HG03342 (cell line): ENCODE data around the gene SPIB.
"Not testable (repeated sequence)": the region's sequence is repeated elsewhere in the genome, so short reads cannot be mapped to it uniquely, and the experiment has no call there.

Source experiments
- ATAC-seq: cut with Tn5 transposase; IDR thresholded peaks from one replicate; pipeline ENCODE4 v1.9.1; 2021; ENCODE audit warnings: mild to moderate bottlenecking, moderate library complexity; ENCODE audit not compliant: unreplicated experiment

SPIB gene

DNA sequence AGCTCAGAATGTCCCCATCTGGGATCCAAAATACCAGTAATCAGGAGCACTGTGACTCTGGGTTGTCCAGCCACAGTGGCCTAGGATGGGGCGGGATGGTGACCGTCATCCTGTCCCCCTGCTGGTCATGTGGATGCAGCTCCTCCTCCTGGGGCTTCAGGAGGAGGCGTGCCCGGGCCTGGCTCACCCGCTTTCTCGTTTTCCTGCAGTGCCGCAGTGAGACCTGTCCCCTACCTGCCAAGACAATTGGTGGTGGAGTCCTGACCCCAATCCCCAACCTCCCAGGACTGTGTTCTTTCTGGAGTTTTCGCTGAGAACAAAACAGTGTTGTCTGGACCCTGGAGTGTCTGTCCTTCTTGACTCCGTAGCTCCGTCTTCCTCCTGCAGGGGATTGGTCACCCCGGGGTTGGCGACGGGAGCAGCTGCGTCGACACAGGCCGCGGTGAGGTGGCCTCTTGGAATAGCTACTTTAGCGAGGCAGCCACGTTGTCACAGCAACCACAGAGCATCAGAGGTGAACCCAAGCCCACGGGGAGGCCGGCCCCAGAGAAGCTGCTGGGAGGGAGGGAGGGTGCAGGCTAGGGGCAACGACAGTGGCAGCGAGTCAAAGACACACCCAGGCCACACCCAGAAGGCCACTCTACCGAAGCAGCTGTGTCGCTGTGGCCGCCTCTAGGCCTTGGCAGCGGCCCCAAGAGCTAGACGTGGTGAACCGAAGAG lies 47.4 kb downstream of the SPIB start:
- no peak for ATAC-seq

DNA sequence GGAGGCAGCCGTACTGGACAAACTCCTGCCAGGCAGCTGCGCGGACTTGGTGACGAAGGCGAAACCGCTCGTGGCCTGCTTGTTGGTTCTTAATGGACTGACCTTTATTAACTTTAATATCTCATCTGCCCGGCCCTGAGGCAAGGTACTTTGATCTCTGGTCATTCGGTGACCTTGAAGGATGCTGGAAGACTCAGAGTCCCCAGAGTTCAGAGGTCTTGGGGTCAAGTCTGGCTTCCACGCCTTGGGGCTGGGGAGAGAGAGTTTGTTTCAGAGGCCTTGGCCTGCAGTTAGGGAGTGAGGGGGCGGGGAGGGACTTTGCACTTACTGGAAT lies 47.9 kb downstream of the SPIB start:
- no peak for ATAC-seq

DNA sequence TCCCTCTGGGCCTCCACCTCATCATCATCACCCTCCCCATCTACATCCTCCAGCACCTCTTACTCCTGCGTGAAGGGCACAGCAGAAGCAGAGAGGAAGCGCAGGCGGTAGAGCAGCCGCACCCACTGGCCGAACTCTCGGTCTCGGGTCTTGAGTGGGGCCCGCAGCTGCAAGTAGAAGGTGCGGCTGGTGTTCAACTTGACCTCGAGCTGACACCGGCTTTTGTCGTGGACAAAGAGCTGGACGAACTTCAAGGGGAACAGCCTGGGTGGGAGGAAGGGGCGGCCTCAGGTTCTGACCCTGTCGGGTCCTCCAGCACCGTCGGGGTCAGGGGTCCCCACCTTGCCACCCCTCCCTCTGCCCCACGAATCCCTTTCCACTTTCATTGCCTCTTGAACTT lies 48.8 kb downstream of the SPIB start:
- ATAC-seq: no peak

DNA sequence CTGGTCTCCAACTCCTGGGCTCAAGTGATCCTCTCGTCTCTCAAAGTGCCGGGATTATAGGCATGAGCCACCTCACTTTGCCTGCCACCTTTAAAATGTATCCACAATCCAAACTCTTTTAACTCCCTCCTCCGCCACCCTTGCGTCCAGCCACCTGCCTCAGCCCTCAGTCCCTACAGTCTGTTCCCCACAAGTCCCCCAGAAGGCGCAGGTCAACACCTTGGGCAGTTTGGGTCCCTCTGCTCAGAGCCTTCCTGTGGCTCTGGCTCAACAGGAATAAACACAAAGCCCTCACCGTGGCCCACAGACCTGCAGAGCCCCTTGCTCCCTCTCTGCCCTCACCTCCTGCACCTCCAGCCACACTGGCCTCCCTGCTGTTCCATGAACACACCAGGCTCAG lies 50.1 kb downstream of the SPIB start:
- ATAC-seq: no peak

DNA sequence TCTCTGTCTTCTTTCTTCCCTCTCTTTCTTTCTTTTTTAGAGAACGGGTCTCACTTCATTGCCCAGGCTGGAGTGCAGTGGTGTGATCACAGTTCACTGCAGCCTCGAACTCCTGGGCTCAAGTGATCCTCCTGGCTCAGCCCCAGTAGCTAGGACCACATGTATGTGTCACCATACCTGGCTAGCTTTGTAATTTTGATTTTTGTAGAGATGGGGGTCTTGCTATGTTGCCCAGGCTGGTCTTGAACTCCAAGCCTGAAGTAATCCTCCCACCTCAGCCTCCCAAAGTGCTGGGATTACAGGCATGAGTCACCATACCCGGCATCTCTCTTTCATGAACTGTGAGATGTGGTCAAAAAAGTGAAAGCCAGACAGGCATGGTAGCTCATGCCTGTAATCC lies 54.6 kb downstream of the SPIB start:
- ATAC-seq: not testable (repeated sequence)

DNA sequence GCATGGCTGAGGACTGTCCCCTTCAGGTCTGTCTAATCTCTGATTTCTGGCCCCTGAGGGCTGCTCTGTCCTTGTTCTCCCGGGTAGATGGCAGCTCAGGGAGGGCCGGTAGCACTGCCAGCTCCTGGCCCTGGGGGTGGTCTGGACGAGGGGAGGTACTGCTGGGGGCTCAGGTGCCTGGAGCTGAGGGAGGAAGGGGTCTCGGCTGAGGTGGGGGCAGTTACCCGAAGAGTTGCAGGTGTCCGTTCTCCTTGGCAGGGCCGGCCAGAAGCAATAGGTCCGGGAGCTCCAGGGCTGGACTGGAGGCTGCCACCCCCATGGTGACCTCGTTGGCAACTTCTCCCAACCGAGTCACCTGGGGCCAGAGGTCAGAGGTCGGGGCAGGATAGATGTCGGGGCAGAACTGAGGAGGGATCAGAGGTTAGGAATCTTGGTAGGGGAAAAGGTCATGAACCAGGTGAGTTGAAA lies 56.4 kb downstream of the SPIB start:
- ATAC-seq: no peak

DNA sequence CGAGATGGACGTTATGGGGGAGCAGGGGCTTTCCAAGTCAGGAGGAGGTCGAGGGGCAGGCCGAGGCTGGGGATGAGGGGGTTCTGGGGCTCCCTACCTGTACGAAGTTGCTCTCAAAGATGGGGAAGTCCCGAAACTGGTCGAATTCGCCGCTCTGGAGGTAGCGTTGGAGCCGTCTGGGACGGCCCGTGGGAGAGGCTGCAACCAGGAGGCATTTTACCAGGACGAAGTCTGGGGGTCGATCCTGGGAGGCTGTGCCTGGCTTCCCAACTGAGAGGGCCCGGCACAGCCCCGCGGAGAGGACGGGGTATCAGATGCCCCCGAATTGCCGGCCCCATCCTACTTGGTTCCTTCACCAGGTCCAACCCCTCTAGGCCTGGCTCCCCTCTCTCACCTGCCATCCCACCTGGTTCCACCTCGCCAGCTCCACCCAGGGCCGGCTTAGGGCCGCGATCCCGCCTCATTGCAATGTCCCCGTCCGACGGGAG lies 57.0 kb downstream of the SPIB start:
- peak; percentile 8 for ATAC-seq

DNA sequence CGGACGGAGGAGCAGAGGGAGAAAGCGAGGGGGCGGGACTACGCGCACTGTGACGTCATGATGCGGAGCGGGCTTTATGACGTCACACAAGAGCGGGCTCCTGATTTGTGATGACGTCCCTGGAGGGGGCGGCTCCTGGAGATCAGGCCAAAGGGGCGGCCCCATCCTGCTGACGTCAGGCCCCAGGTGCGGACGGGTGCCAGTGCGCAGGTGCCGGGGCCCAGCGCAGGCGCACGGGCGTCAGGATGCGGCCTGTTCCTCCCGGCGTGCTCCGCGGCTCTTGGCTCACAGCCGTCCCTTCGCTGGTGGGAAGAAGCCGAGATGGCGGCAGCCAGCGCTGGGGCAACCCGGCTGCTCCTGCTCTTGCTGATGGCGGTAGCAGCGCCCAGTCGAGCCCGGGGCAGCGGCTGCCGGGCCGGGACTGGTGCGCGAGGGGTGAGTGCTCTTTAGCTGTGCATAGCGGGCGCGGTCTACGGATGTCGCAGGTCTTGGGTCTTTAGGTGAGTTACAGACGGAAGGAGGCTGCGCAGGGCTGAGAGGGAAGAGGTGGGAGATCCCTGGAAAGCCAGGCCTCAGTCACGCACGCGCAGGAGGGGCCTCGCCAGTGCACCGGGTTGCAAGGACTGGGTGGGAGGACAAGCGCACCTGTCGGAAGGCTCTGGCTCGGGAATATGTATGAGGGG lies 57.6 kb downstream of the SPIB start, which contains the start of the genes EMC10 and GARIN5A:
EMC10 (plus strand) TSS at position 284 of the 683 bp plus-strand sequence; CDS start at position 322, 38 bp downstream.
GARIN5A (minus strand) TSS at position 625 of the 683 bp plus-strand sequence; CDS start at position 165, 460 bp downstream.
- ATAC-seq: peak; percentile 76

DNA sequence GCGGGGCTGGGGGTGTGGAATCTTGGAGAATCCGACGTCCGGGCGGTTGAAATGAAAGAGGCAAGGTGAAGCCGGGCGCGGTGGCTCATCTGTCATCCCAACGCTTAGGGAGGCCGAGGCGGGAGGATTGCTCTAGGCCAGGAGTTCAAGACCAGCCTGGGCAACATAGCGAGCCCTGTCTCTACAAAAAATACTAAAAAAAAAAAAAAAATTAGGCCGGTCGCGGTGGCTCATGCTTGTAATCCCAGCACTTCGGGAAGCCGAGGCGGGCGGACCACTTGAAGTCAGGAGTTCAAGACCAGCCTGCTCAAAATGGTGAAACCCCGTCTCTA lies 58.1 kb downstream of the SPIB start:
- no peak for ATAC-seq

DNA sequence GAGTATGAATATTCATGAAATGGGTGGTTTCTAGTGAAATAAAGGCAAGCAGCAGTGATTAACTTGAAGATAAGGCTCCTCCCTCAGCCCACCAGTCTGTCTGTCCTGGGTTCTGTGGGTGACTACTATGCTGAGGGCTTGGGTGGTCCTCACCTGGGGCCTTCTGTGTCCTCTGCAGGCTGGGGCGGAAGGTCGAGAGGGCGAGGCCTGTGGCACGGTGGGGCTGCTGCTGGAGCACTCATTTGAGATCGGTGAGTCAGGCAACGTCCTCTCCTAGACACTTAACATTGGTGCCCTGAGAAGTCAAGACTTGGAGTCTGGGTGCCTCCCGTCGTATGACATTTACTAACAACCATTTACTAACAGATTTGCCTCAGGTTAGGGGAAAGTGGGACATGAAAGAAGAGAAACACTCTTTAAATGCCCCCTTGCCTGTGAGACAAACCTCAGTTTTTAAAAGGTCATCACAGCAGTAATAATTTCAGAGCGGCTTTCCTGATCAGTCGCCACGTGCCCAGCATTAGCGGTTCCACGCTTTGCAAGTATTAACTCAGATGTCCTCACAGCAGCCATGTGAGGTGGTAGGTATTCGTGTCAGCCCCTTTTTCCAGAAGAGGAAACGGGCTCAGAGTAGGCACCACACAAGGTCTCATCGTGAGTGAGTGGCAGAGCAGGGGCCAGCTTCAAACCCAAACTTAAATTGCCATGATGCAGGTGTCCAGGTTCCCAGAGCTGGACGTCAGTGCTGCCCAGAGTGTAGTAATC lies 59.2 kb downstream of the SPIB start:
- ATAC-seq: no peak

DNA sequence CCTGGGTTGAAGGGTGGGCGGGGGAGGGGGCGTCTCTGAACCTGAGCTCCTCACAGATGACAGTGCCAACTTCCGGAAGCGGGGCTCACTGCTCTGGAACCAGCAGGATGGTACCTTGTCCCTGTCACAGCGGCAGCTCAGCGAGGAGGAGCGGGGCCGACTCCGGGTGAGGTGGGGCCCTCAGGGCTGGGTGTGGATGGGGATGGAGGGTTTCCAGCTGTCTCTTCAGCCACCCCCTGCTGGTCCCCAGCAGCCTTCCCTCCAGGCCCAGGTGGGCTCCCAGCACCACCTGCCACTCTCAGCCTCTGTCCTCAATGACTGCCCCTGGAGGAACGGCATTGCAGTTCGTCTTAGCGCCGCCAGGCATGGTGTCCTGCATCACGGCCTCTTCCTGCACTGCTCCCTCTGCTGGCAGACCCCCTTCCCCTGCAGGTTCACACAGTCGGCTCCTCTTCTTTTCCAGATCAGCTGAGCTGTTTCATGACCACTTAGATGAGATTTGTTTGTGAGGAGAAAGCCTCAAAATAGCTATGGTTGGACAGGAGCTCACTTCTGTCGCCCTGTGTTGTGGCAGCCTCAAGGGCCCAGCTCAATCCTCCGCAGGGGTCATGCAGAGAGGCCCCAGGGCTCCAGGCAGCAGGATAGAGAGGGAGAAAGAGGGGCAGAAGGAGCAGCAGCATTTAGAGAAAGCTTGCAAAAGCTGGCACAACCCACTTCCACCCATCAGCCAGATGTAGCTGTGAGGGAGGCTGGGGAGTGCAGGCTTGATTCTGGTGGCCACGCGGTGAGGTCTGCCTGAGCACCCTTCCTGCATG lies 60.4 kb downstream of the SPIB start:
- no peak for ATAC-seq

DNA sequence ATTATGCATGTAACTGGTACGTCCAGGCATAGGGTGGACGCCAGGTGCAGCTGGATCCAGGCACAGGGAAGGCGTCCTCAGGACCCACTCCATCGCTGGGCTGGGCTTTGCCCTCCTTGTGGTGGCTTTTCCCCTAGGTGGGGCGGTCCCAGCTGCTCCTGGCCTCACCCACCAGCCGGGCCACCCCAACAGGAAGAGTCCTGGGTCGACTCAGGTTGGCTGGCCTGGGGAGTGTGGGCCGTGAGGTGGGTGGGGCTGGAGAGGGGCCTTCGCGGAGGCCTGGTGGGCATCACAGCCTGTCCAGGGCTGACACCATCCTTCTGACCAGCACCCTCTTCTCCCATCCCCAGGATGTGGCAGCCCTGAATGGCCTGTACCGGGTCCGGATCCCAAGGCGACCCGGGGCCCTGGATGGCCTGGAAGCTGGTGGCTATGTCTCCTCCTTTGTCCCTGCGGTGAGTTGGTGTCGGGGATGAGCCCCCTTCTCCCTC lies 61.1 kb downstream of the SPIB start:
- no peak for ATAC-seq

DNA sequence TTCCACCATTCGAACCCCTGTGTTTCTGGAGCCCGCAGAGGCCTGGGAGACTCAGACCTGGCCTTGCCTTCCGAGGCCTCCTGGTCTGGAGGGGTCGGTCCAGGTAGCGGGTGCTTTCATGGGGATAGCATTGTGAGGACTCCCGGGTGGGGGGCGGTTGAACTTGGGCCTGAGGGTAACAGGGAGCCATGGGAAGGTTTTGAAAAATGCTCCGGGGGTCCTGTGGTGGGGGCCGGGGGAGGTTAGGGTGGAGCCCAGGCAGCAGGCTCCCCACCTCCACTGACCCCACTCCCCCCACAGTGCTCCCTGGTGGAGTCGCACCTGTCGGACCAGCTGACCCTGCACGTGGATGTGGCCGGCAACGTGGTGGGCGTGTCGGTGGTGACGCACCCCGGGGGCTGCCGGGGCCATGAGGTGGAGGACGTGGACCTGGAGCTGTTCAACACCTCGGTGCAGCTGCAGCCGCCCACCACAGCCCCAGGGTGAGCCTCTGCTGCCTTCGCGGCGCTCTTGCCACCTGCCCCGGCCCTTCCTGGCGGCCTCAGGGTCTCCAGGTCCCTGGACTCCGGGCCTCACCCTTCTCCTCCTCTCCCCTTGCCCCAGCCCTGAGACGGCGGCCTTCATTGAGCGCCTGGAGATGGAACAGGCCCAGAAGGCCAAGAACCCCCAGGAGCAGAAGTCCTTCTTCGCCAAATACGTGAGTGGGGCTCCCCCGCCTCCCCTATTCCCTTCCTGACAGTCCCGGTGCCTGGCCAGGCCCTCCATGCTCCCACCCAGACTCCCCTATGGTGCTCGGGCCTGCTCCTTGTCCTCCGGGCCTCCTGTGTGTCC lies 61.8 kb downstream of the SPIB start:
- no peak for ATAC-seq
